Measurements from ENCODE around the gene NEDD4L.

DNA sequence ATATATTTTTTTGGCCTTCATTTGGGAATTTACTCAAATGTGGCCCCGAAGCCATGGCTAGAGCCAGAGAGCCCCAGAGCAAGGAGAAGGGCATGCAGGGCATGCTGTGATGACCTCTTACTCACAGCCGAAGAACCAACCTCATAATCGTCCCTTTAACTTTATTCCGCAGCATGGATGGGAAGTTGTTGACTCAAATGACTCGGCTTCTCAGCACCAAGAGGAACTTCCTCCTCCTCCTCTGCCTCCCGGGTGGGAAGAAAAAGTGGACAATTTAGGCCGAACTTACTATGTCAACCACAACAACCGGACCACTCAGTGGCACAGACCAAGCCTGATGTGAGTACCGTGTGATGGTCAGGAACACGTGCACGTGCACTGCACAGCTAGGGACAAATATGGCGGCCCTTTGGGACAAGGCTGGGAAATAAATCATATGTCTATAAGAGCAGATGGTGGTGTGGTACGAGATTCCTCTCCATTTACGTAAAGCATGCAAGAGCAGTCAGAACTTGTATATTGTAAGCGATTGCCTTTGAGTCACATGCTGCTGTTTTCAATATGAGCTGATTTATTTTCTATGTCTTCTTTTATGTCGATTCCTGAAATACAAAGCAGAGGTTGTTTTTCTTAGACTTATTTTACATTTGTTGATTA is 280.9 kb downstream of the NEDD4L start:
- TF ChIP-seq, protein P1, sequence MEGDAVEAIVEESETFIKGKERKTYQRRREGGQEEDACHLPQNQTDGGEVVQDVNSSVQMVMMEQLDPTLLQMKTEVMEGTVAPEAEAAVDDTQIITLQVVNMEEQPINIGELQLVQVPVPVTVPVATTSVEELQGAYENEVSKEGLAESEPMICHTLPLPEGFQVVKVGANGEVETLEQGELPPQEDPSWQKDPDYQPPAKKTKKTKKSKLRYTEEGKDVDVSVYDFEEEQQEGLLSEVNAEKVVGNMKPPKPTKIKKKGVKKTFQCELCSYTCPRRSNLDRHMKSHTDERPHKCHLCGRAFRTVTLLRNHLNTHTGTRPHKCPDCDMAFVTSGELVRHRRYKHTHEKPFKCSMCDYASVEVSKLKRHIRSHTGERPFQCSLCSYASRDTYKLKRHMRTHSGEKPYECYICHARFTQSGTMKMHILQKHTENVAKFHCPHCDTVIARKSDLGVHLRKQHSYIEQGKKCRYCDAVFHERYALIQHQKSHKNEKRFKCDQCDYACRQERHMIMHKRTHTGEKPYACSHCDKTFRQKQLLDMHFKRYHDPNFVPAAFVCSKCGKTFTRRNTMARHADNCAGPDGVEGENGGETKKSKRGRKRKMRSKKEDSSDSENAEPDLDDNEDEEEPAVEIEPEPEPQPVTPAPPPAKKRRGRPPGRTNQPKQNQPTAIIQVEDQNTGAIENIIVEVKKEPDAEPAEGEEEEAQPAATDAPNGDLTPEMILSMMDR (conservative IDR thresholded peaks at IDR 0.05) = no peak
- no peak for TF ChIP-seq EZH2 (IDR thresholded peaks at IDR 0.05; ENCODE audit: low read depth)

All from PC-9 (cell line).